Kidney capillary endothelial cell (primary cell): ENCODE results near the gene ZNF330.

Source experiments
- DNase-seq: peaks from one replicate; pipeline ENCODE4 v3.0.0-alpha.2; 2018; ENCODE audit warnings: low spot score

Gene ZNF330

GRCh38 chr4:141233673-141234072, 13.0 kb downstream of the ZNF330 start:
- no peak for DNase-seq

GRCh38 chr4:141238186-141238585, 17.5 kb downstream of the ZNF330 start:
- DNase-seq: no peak

GRCh38 chr4:141240259-141240658, 19.6 kb downstream of the ZNF330 start:
- DNase-seq: no peak

GRCh38 chr4:141240671-141241070, 20.0 kb downstream of the ZNF330 start:
- DNase-seq: no peak

GRCh38 chr4:141241986-141242385, 21.3 kb downstream of the ZNF330 start:
- DNase-seq: no peak

- no peak for DNase-seq
These were observed 23.7 kb downstream of the ZNF330 start for GRCh38 chr4:141244419-141244818.

- DNase-seq: peak; percentile 25
These were observed 25.5 kb downstream of the ZNF330 start for GRCh38 chr4:141246243-141246642.

GRCh38 chr4:141246683-141247429, 26.2 kb downstream of the ZNF330 start:
- DNase-seq: peak; percentile 16

GRCh38 chr4:141247430-141247780, 26.7 kb downstream of the ZNF330 start:
- no peak for DNase-seq

GRCh38 chr4:141248029-141248428, 27.3 kb downstream of the ZNF330 start:
- DNase-seq: no peak

- DNase-seq: no peak
These were observed 27.8 kb downstream of the ZNF330 start for GRCh38 chr4:141248486-141248885.

GRCh38 chr4:141254326-141254725, 33.6 kb downstream of the ZNF330 start:
- no peak for DNase-seq

GRCh38 chr4:141255016-141255415, 34.3 kb downstream of the ZNF330 start:
- no peak for DNase-seq

- no peak for DNase-seq
These were observed 37.9 kb downstream of the ZNF330 start for GRCh38 chr4:141258558-141258957.

- DNase-seq: peak; percentile 29
These were observed 55.1 kb downstream of the ZNF330 start for GRCh38 chr4:141275834-141276233.

- no peak for DNase-seq
These were observed 62.5 kb downstream of the ZNF330 start for GRCh38 chr4:141283152-141283551.

- DNase-seq: no peak
These were observed 62.9 kb downstream of the ZNF330 start for GRCh38 chr4:141283563-141283962.
